NCI-H2081 treated with DMSO at 0.1 percent for 48 hours (cell line): ENCODE data around the gene ILF3.
"Not testable (repeated sequence)": the region's sequence is repeated elsewhere in the genome, so short reads cannot be mapped to it uniquely, and the experiment has no call there.

Experiments used
- DNase-seq: peaks from one replicate; lab custom pipeline; 2025; lab: John Stamatoyannopoulos, UW

ILF3 gene

GRCh38 chr19:10675214-10675613, 21.1 kb downstream of the ILF3 start:
- DNase-seq: not testable (repeated sequence)

GRCh38 chr19:10677751-10678150, 23.6 kb downstream of the ILF3 start:
- no peak for DNase-seq

GRCh38 chr19:10678813-10679212, 24.7 kb downstream of the ILF3 start:
- no peak for DNase-seq

GRCh38 chr19:10679743-10680142, 25.6 kb downstream of the ILF3 start:
- DNase-seq: no peak

GRCh38 chr19:10680545-10681135, 26.5 kb downstream of the ILF3 start:
- DNase-seq: no peak

GRCh38 chr19:10681658-10682057, 27.5 kb downstream of the ILF3 start:
- no peak for DNase-seq

- DNase-seq: no peak
Observed at GRCh38 chr19:10682397-10683063, 28.4 kb downstream of the ILF3 start.

- no peak for DNase-seq
Observed at GRCh38 chr19:10683064-10683426, 28.9 kb downstream of the ILF3 start.

GRCh38 chr19:10683582-10683981, 29.4 kb downstream of the ILF3 start:
- no peak for DNase-seq

- no peak for DNase-seq
Observed at GRCh38 chr19:10685210-10685609, 31.1 kb downstream of the ILF3 start.

- DNase-seq: no peak
Observed at GRCh38 chr19:10686193-10686592, 32.0 kb downstream of the ILF3 start.

- no peak for DNase-seq
Observed at GRCh38 chr19:10686661-10687517, 32.7 kb downstream of the ILF3 start.

GRCh38 chr19:10687518-10688288, 33.6 kb downstream of the ILF3 start:
- DNase-seq: no peak

GRCh38 chr19:10688545-10689280, 34.6 kb downstream of the ILF3 start:
- DNase-seq: no peak

- no peak for DNase-seq
Observed at GRCh38 chr19:10690341-10690781, 36.2 kb downstream of the ILF3 start.

GRCh38 chr19:10691178-10691881, 37.2 kb downstream of the ILF3 start:
- DNase-seq: no peak

- DNase-seq: no peak
Observed at GRCh38 chr19:10691883-10692282, 37.7 kb downstream of the ILF3 start.

- no peak for DNase-seq
Observed at GRCh38 chr19:10692673-10693264, 38.6 kb downstream of the ILF3 start.

- DNase-seq: no peak
Observed at GRCh38 chr19:10694706-10695307, 40.7 kb downstream of the ILF3 start.
